HCT116 (cell line): ENCODE measurements around the gene WDHD1. TPM values are rescaled to one million over a fixed set of nuclear protein-coding genes. Genes with fewer than 3 reads are reported as not detected.

Source experiments
- ATAC-seq: fragments of 200-7000 bp; cut with Tn5 transposase; 2 replicates; pipeline ENCODE4 v1.9.1; 2020; ENCODE audit warnings: mild to moderate bottlenecking, moderate library complexity
- BruUV-seq: library from RNA; stranded (reverse); fragments of 400-500 nt; replicated peaks from 2 replicates; lab custom pipeline; 2021; lab: Mats Ljungman, UMichigan
- CTCF ChIA-PET: fragments of 300-600 bp; sonication (Branson Sonifier 250); formaldehyde crosslinking; loops from one replicate; lab custom pipeline; 2021; ENCODE audit warnings: antibody characterized with exemption; lab: Charles Lee
- POLR2A ChIA-PET: fragments of 300-600, 350-600 bp; sonication (Branson Sonifier 250); formaldehyde crosslinking; loops from one replicate; lab custom pipeline; 2021; ENCODE audit warnings: antibody characterized with exemption; lab: Charles Lee
- RAD21 ChIA-PET, 2 experiments: fragments of 300-600 bp; sonication (Branson Sonifier 250); formaldehyde crosslinking; loops; one replicate each; lab custom pipeline; 2023; ENCODE audit warnings: low total read pairs in 2 of 2; ENCODE audit not compliant: uncharacterized antibody in 2 of 2, unreplicated experiment in 2 of 2, low non-redundant PET in 1 of 2; lab: Charles Lee
- DNase-seq: peaks from one replicate; pipeline ENCODE4 v3.0.0-alpha.2; 2010; ENCODE audit warnings: low read depth, low spot score
- H2AFZ ChIP-seq: fragments of 200-600 bp; shearing (Covaris generic), sonication (generic); 2 replicates; pipeline ENCODE4 v1.6.1; 2017; ENCODE audit warnings: low read depth, mixed run types, mixed read lengths, antibody characterized with exemption, low read length; ENCODE audit not compliant: poor library complexity, severe bottlenecking
- H3K27ac ChIP-seq: 2 replicates; pipeline ENCODE4 v1.5.1; 2012; ENCODE audit warnings: low read depth, low read length
- H3K27me3 ChIP-seq: fragments of 200-600 bp; sonication (generic); 2 replicates; pipeline ENCODE4 v1.6.1; 2016; ENCODE audit warnings: mixed run types, low read length, mixed read lengths; ENCODE audit not compliant: insufficient read depth
- H3K36me3 ChIP-seq, 2 experiments: fragments of 200-500 bp in 1 of 2; fragments of 200-600 bp in 1 of 2; sonication (Bioruptor generic) in 1 of 2; sonication (generic) in 1 of 2; 2 replicates each; pipeline versions ENCODE4 v1.5.1 to v1.6.1; 2014 to 2016; ENCODE audit warnings: low read length in 2 of 2, inconsistent platforms in 1 of 2, mixed read lengths in 1 of 2, mixed run types in 1 of 2; ENCODE audit not compliant: insufficient read depth in 2 of 2, control insufficient read depth in 1 of 2
- H3K4me1 ChIP-seq, 2 experiments: fragments of 200-600 bp in 1 of 2; sonication (generic) in 1 of 2; 2 replicates each; pipeline versions ENCODE4 v1.5.1 to v1.6.1; 2012 to 2017; ENCODE audit warnings: low read length in 2 of 2, inconsistent platforms in 1 of 2, mild to moderate bottlenecking in 1 of 2, mixed read lengths in 1 of 2, mixed run types in 1 of 2, moderate library complexity in 1 of 2; ENCODE audit not compliant: insufficient read depth in 2 of 2, control insufficient read depth in 1 of 2
- H3K4me2 ChIP-seq: fragments of 200-600 bp; sonication (generic); 2 replicates; pipeline ENCODE4 v1.6.1; 2017; ENCODE audit warnings: mixed run types, low read length, mixed read lengths
- H3K4me3 ChIP-seq, 2 experiments: fragments of 200-600 bp in 1 of 2; sonication (generic) in 1 of 2; replicated peaks in 1 of 2; 2 replicates each; pipeline ENCODE4 v1.5.1; 2011 to 2016; ENCODE audit warnings: low read length in 2 of 2, control low read depth in 1 of 2, low read depth in 1 of 2, mild to moderate bottlenecking in 1 of 2, mixed read lengths in 1 of 2, mixed run types in 1 of 2
- H3K79me2 ChIP-seq: fragments of 200-600 bp; sonication (generic); 2 replicates; pipeline ENCODE4 v1.6.1; 2017; ENCODE audit warnings: mild to moderate bottlenecking, mixed run types, low read length, moderate library complexity, mixed read lengths; ENCODE audit not compliant: insufficient read depth
- H3K9ac ChIP-seq: fragments of 200-600 bp; sonication (generic); 2 replicates; pipeline ENCODE4 v1.6.1; 2016; ENCODE audit warnings: low read length, mixed read lengths
- H3K9me2 ChIP-seq: fragments of 200-600 bp; sonication (generic), shearing (Covaris generic); 2 replicates; pipeline ENCODE4 v1.6.1; 2017; ENCODE audit warnings: mixed run types, mild to moderate bottlenecking, moderate library complexity; ENCODE audit not compliant: insufficient read depth
- H3K9me3 ChIP-seq, 2 experiments: fragments of 200-500 bp in 1 of 2; fragments of 200-600 bp in 1 of 2; sonication (Bioruptor generic) in 1 of 2; sonication (generic) in 1 of 2; 2 replicates each; pipeline ENCODE4 v1.6.1; 2014 to 2017; ENCODE audit warnings: low read length in 2 of 2, mixed read lengths in 2 of 2, inconsistent platforms in 1 of 2, low read depth in 1 of 2, mild to moderate bottlenecking in 1 of 2, mixed run types in 1 of 2, moderate library complexity in 1 of 2; ENCODE audit not compliant: control insufficient read depth in 1 of 2, insufficient read depth in 1 of 2
- H4K20me1 ChIP-seq: fragments of 200-600 bp; sonication (generic), shearing (Covaris generic); 2 replicates; pipeline ENCODE4 v1.6.1; 2017; ENCODE audit warnings: mixed run types, mild to moderate bottlenecking, moderate library complexity; ENCODE audit not compliant: insufficient read depth
- ATF3 ChIP-seq: IDR thresholded peaks from 2 replicates; pipeline ENCODE4 v1.6.1; 2012
- EZH2phosphoT487 ChIP-seq: fragments of 200-600 bp; IDR thresholded peaks from 2 replicates; pipeline ENCODE4 v1.6.1; 2018; ENCODE audit warnings: antibody characterized with exemption, borderline replicate concordance
- FOSL1 ChIP-seq: IDR thresholded peaks from 2 replicates; pipeline ENCODE4 v1.6.1; 2012; ENCODE audit warnings: low read depth
- JUND ChIP-seq: IDR thresholded peaks from 2 replicates; pipeline ENCODE4 v1.6.1; 2012
- REST ChIP-seq: IDR thresholded peaks from 2 replicates; pipeline ENCODE4 v1.6.1; 2012; ENCODE audit warnings: low read depth
- SRF ChIP-seq: IDR thresholded peaks from 2 replicates; pipeline ENCODE4 v1.6.1; 2012; ENCODE audit warnings: low read depth
- ZNF274 ChIP-seq: fragments of 200-500 bp; sonication (Bioruptor generic); IDR thresholded peaks from 2 replicates; pipeline ENCODE4 v1.6.1; 2014; ENCODE audit warnings: mild to moderate bottlenecking, low read depth, low read length, inconsistent platforms
- intact Hi-C: fragments of 100-400 bp; cut with micrococcal nuclease; formaldehyde crosslinking; loops from 2 replicates; pipeline ENCODE4 v1.10.0; 2022
- total RNA-seq: library from RNA; stranded (reverse); gene quantifications from one replicate; pipeline ENCODE4 v1.2.1, GENCODE V29; 2021; ENCODE audit not compliant: unreplicated experiment

The WDHD1 gene
- total RNA-seq, 1 experiment from 2014 or later: 44.3 TPM

- H3K9ac ChIP-seq: no peak overlapping the region
- no peaks in the 10 kb centered on the region for H3K4me1 ChIP-seq
- no peak overlapping the region for H3K4me2 ChIP-seq
- H3K4me3 ChIP-seq: no peak overlapping the region
- H3K27me3 ChIP-seq: no peaks in the 10 kb centered on the region
- no peak for ATAC-seq
- peaks cover 81% of the 10 kb centered on the region for H3K79me2 ChIP-seq
- intact Hi-C loops: no loop called here
- DNase-seq: no peak
- RAD21 ChIA-PET: no interaction called here
- H3K27ac ChIP-seq: no peak overlapping the region
- CTCF ChIA-PET: no interaction called here
- H3K9me2 ChIP-seq: no peaks in the 10 kb centered on the region
- no peaks in the 10 kb centered on the region; the same call in 1 of the 2 replicates for H4K20me1 ChIP-seq
- peaks cover 0 to 22% of the 10 kb centered on the region in 2 experiments; a peak in 2 of 4 replicates for H3K36me3 ChIP-seq
- TF ChIP-seq REST (no peak), ATF3 (no peak), EZH2phosphoT487 (no peak), JUND (no peak), ZNF274 (no peak), FOSL1 (no peak), SRF (no peak)
- no peak overlapping the region for H2AFZ ChIP-seq
- no peaks in the 10 kb centered on the region for H3K9me3 ChIP-seq
- POLR2A ChIA-PET: no interaction called here
- no TSS peak for BruUV-seq
These were observed 6.8 kb downstream of the WDHD1 start for GRCh38 chr14:55019968-55020554.
